WTC11 (cell line): ENCODE data around the gene MEX3D. TPM values are rescaled to one million over a fixed set of nuclear protein-coding genes. Genes with fewer than 3 reads are reported as not detected.

ENCODE experiments used
- ATAC-seq: fragments of 200-7000 bp; cut with Tn5 transposase; 2 replicates; pipeline ENCODE4 v1.10.0; 2021; ENCODE audit warnings: mild to moderate bottlenecking, moderate library complexity
- CTCF ChIA-PET: fragments of 300-600 bp; sonication (Branson Sonifier 250); formaldehyde crosslinking; loops from one replicate; lab custom pipeline; 2021; ENCODE audit warnings: antibody characterized with exemption; lab: Charles Lee
- POLR2A ChIA-PET: fragments of 350-600 bp; sonication (Branson Sonifier 250); formaldehyde crosslinking; loops from one replicate; lab custom pipeline; 2021; ENCODE audit warnings: antibody characterized with exemption; lab: Charles Lee
- DNase-seq: peaks from one replicate; pipeline ENCODE4 v3.0.0; 2021; ENCODE audit warnings: low spot score
- H3K27ac Mint-ChIP-seq: 2 replicates; pipeline ENCODE4 v1.8.0; 2021; ENCODE audit warnings: mixed read lengths
- H3K27me3 Mint-ChIP-seq: 2 replicates; pipeline ENCODE4 v1.8.0; 2021; ENCODE audit warnings: low read depth, mild to moderate bottlenecking, moderate library complexity, mixed read lengths
- H3K36me3 Mint-ChIP-seq: 2 replicates; pipeline ENCODE4 v1.8.0; 2021; ENCODE audit warnings: mixed read lengths
- H3K4me1 Mint-ChIP-seq: 2 replicates; pipeline ENCODE4 v1.8.0; 2022; ENCODE audit warnings: mixed read lengths
- H3K4me3 Mint-ChIP-seq: 2 replicates; pipeline ENCODE4 v1.8.0; 2021; ENCODE audit warnings: mild to moderate bottlenecking, moderate library complexity, mixed read lengths
- H3K9me3 Mint-ChIP-seq: 2 replicates; pipeline ENCODE4 v1.8.0; 2021; ENCODE audit warnings: mixed read lengths
- AFF4 ChIP-seq: sonication (generic); formaldehyde crosslinking; IDR thresholded peaks from 2 replicates; pipeline ENCODE4 v1.8.1; 2023; ENCODE audit warnings: mild to moderate bottlenecking, missing genetic modification reagents, borderline replicate concordance
- ATF2 ChIP-seq: sonication (generic); formaldehyde crosslinking; IDR thresholded peaks from 2 replicates; pipeline ENCODE4 v1.8.1; 2022; ENCODE audit warnings: low read depth, missing genetic modification reagents, borderline replicate concordance
- ELF4 ChIP-seq: sonication (generic); formaldehyde crosslinking; IDR thresholded peaks from 2 replicates; pipeline ENCODE4 v1.8.1; 2022; ENCODE audit warnings: low read depth, mild to moderate bottlenecking, moderate library complexity, missing genetic modification reagents
- FOXP1 ChIP-seq: sonication (generic); formaldehyde crosslinking; IDR thresholded peaks from 2 replicates; pipeline ENCODE4 v1.8.0; 2022; ENCODE audit warnings: missing genetic modification reagents, mild to moderate bottlenecking, moderate library complexity, borderline replicate concordance
- JUN ChIP-seq: sonication (generic); formaldehyde crosslinking; IDR thresholded peaks from 2 replicates; pipeline ENCODE4 v1.8.0; 2023; ENCODE audit warnings: mild to moderate bottlenecking, missing genetic modification reagents
- NR1H2 ChIP-seq: sonication (generic); formaldehyde crosslinking; IDR thresholded peaks from 2 replicates; pipeline ENCODE4 v1.9.0; 2021; ENCODE audit warnings: mild to moderate bottlenecking, moderate library complexity, missing genetic modification reagents
- SOX15 ChIP-seq: fragments of 250-450 bp; sonication (Bioruptor Pico); IDR thresholded peaks from 2 replicates; pipeline ENCODE4 v1.9.0; 2021; ENCODE audit warnings: mild to moderate bottlenecking
- TP53 ChIP-seq: sonication (generic); formaldehyde crosslinking; IDR thresholded peaks from 2 replicates; pipeline ENCODE4 v1.8.1; 2023; ENCODE audit warnings: mild to moderate bottlenecking, missing genetic modification reagents
- USF1 ChIP-seq: sonication (generic); formaldehyde crosslinking; IDR thresholded peaks from 2 replicates; pipeline ENCODE4 v1.8.0; 2022; ENCODE audit warnings: mild to moderate bottlenecking, missing genetic modification reagents
- ZNF121 ChIP-seq: sonication (generic); formaldehyde crosslinking; IDR thresholded peaks from 2 replicates; pipeline ENCODE4 v1.8.0; 2023; ENCODE audit warnings: missing genetic modification reagents
- ZNF263 ChIP-seq: sonication (generic); formaldehyde crosslinking; IDR thresholded peaks from 2 replicates; pipeline ENCODE4 v1.8.1; 2022; ENCODE audit warnings: low read depth, mild to moderate bottlenecking, moderate library complexity, missing genetic modification reagents
- ZNF423 ChIP-seq: fragments of 250-450 bp; sonication (Bioruptor Pico); IDR thresholded peaks from 2 replicates; pipeline ENCODE4 v2.1.2; 2022; ENCODE audit warnings: mild to moderate bottlenecking, moderate library complexity
- ZSCAN18 ChIP-seq: fragments of 250-450 bp; sonication (Bioruptor Pico); IDR thresholded peaks from 2 replicates; pipeline ENCODE4 v2.1.2; 2022; ENCODE audit warnings: mild to moderate bottlenecking, moderate library complexity
- total RNA-seq: library from RNA; stranded (reverse); gene quantifications from 3 replicates; pipeline ENCODE4 v1.2.3, GENCODE V29; 2021

Gene MEX3D
- total RNA-seq, 1 experiment from 2014 or later, result 69.5 TPM

- no peak for TF ChIP-seq ZSCAN18
Observed at GRCh38 chr19:1511318-1512317, 56.5 kb downstream of the MEX3D start (continued).

GRCh38 chr19:1510807-1511206, 57.3 kb downstream of the MEX3D start:
- ChIA-PET CTCF (no interaction called here), POLR2A (no interaction called here)
- ATAC-seq (no peak), DNase-seq (no peak)
- H3K4me1 Mint-ChIP-seq, result no peaks in the 10 kb centered on the region
- no peak overlapping the region for H3K27ac Mint-ChIP-seq
- no peak overlapping the region for H3K4me3 Mint-ChIP-seq
- H3K27me3 Mint-ChIP-seq, result peaks cover 50% of the 10 kb centered on the region
- H3K36me3 Mint-ChIP-seq, result no peaks in the 10 kb centered on the region
- TF ChIP-seq NR1H2 (CRISPR knock-in tag) (no peak), AFF4 (CRISPR knock-in tag) (no peak), ZNF263 (CRISPR knock-in tag) (no peak), SOX15 (CRISPR knock-in tag) (no peak), ZNF121 (no peak), FOXP1 (no peak), ATF2 (CRISPR knock-in tag) (no peak), ZNF423 (CRISPR knock-in tag) (no peak), TP53 (CRISPR knock-in tag) (no peak), JUN (no peak)
- H3K9me3 Mint-ChIP-seq, result no peaks in the 10 kb centered on the region

GRCh38 chr19:1510442-1510806, 57.7 kb downstream of the MEX3D start:
- H3K27me3 Mint-ChIP-seq, result peaks cover 54% of the 10 kb centered on the region
- no peak for DNase-seq
- ChIA-PET CTCF (no interaction called here), POLR2A (no interaction called here)
- no peak overlapping the region for H3K27ac Mint-ChIP-seq
- H3K36me3 Mint-ChIP-seq, result no peaks in the 10 kb centered on the region
- no peak for TF ChIP-seq USF1 (CRISPR knock-in tag)
- TF ChIP-seq AFF4 (CRISPR knock-in tag), result no peak
- no peak for TF ChIP-seq ELF4
- no peak for TF ChIP-seq JUN
- no peak for TF ChIP-seq SOX15 (CRISPR knock-in tag)
- no peaks in the 10 kb centered on the region for H3K4me1 Mint-ChIP-seq
- H3K9me3 Mint-ChIP-seq, result no peaks in the 10 kb centered on the region
- no peak overlapping the region for H3K4me3 Mint-ChIP-seq
- no peak for ATAC-seq
